ENCODE data around the gene SV2A. TPM values are rescaled to one million over a fixed set of nuclear protein-coding genes. Genes with fewer than 3 reads are reported as not detected.

Gene SV2A
- total and polyA plus RNA-seq, 7 donors, result 0.60 to 6.9 (median 4.1) TPM; not detected in 1

- 88 to 93% methylated on average over 4 of the region's 4 CpGs for WGBS, 2 donors
- no peaks in the 10 kb centered on the region for H3K27me3 ChIP-seq
- intact Hi-C loops (cut with DNase I), result no loop called here
- no peak overlapping the region for H3K27ac ChIP-seq
- peaks cover 0 to 36% (median 32%) of the 10 kb centered on the region in 4 donors for H3K4me1 ChIP-seq
- H3K4me3 ChIP-seq, result no peak overlapping the region
- H3K36me3 ChIP-seq, result peaks cover 0 to 45% (median 4%) of the 10 kb centered on the region in 4 donors
- no peak for TF ChIP-seq POLR2AphosphoS5 (IDR thresholded peaks at IDR 0.05)
- no peak for TF ChIP-seq EP300 (IDR thresholded peaks at IDR 0.05)
- no peak for TF ChIP-seq POLR2A (IDR thresholded peaks at IDR 0.05)
- no peak for TF ChIP-seq CTCF (IDR thresholded peaks at IDR 0.05)
- H3K9me3 ChIP-seq, result no peaks in the 10 kb centered on the region
- no peak for DNase-seq
Observed at GRCh38 chr1:149933208-149933607, 15.6 kb upstream of the SV2A start.

- WGBS, 2 donors, result 22 to 77% methylated on average over 8 of the region's 8 CpGs
- Histone ChIP-seq H3K27ac (no peak overlapping the region), H3K36me3 (peaks cover 0 to 45% (median 4%) of the 10 kb centered on the region in 4 donors), H3K27me3 (no peaks in the 10 kb centered on the region), H3K4me3 (no peak overlapping the region), H3K9me3 (no peaks in the 10 kb centered on the region), H3K4me1 (peaks cover 0 to 32% (median 29%) of the 10 kb centered on the region in 4 donors)
- intact Hi-C loops (cut with DNase I), result no loop called here
- no peak for DNase-seq
- TF ChIP-seq POLR2A (IDR thresholded peaks at IDR 0.05) (no peak), POLR2AphosphoS5 (IDR thresholded peaks at IDR 0.05) (no peak), CTCF (IDR thresholded peaks at IDR 0.05) (no peak), EP300 (IDR thresholded peaks at IDR 0.05) (no peak)
Observed at GRCh38 chr1:149932474-149932873, 14.8 kb upstream of the SV2A start.

- no peaks in the 10 kb centered on the region for H3K27me3 ChIP-seq
- no peak overlapping the region for H3K27ac ChIP-seq
- no peak for TF ChIP-seq POLR2A (IDR thresholded peaks at IDR 0.05)
- no peak for TF ChIP-seq CTCF (IDR thresholded peaks at IDR 0.05)
- no peak for TF ChIP-seq EP300 (IDR thresholded peaks at IDR 0.05)
- no peak for TF ChIP-seq POLR2AphosphoS5 (IDR thresholded peaks at IDR 0.05)
- intact Hi-C loops (cut with DNase I), result no loop called here
- H3K4me3 ChIP-seq, result no peak overlapping the region
- no peaks in the 10 kb centered on the region for H3K9me3 ChIP-seq
- peaks cover 0 to 33% (median 31%) of the 10 kb centered on the region in 4 donors for H3K4me1 ChIP-seq
- H3K36me3 ChIP-seq, result peaks cover 0 to 49% (median 7%) of the 10 kb centered on the region in 4 donors
- 82 to 83% methylated on average over 13 of the region's 13 CpGs for WGBS, 2 donors
- DNase-seq, result no peak
Observed at GRCh38 chr1:149931212-149931790, 13.7 kb upstream of the SV2A start.

GRCh38 chr1:149929856-149930255, 12.2 kb upstream of the SV2A start:
- Histone ChIP-seq H3K9me3 (no peaks in the 10 kb centered on the region), H3K4me3 (no peak overlapping the region), H3K36me3 (peaks cover 12 to 64% (median 21%) of the 10 kb centered on the region in 4 donors), H3K4me1 (peaks cover 0 to 36% (median 31%) of the 10 kb centered on the region in 4 donors), H3K27ac (peak overlapping the region in 3 of 4 donors; percentile 96 to 97 (median 96)), H3K27me3 (no peaks in the 10 kb centered on the region)
- 74 to 90% methylated on average over 2 of the region's 2 CpGs for WGBS, 2 donors
- no peak for TF ChIP-seq POLR2AphosphoS5 (IDR thresholded peaks at IDR 0.05)
- no peak for TF ChIP-seq EP300 (IDR thresholded peaks at IDR 0.05)
- no peak for TF ChIP-seq POLR2A (IDR thresholded peaks at IDR 0.05)
- TF ChIP-seq CTCF (IDR thresholded peaks at IDR 0.05), result no peak
- no peak for DNase-seq
- intact Hi-C loops (cut with DNase I), result no loop called here

- peak overlapping the region; percentile 74 to 94 (median 92) for H3K4me3 ChIP-seq
- WGBS, 2 donors, result 10 to 21% methylated on average over 1 of the region's 1 CpG
- H3K4me1 ChIP-seq, result peaks cover 0 to 39% (median 34%) of the 10 kb centered on the region in 4 donors
- H3K27me3 ChIP-seq, result no peaks in the 10 kb centered on the region
- TF ChIP-seq POLR2A (IDR thresholded peaks at IDR 0.05) (no peak), POLR2AphosphoS5 (IDR thresholded peaks at IDR 0.05) (no peak), CTCF (IDR thresholded peaks at IDR 0.05) (no peak), EP300 (IDR thresholded peaks at IDR 0.05) (no peak)
- H3K27ac ChIP-seq, result peak overlapping the region; percentile 95 to 97 (median 96)
- no peaks in the 10 kb centered on the region for H3K9me3 ChIP-seq
- DNase-seq, result no peak
- intact Hi-C loops (cut with DNase I), result no loop called here
- H3K36me3 ChIP-seq, result peaks cover 26 to 74% (median 36%) of the 10 kb centered on the region in 4 donors
Observed at GRCh38 chr1:149928401-149928724, 10.7 kb upstream of the SV2A start.
